ENCODE measurements around the gene KDM6B. TPM values are rescaled to one million over a fixed set of nuclear protein-coding genes. Genes with fewer than 3 reads are reported as not detected.

Gene KDM6B
- total RNA-seq, 1 experiment from 2014 or later = 28.9 TPM

DNA sequence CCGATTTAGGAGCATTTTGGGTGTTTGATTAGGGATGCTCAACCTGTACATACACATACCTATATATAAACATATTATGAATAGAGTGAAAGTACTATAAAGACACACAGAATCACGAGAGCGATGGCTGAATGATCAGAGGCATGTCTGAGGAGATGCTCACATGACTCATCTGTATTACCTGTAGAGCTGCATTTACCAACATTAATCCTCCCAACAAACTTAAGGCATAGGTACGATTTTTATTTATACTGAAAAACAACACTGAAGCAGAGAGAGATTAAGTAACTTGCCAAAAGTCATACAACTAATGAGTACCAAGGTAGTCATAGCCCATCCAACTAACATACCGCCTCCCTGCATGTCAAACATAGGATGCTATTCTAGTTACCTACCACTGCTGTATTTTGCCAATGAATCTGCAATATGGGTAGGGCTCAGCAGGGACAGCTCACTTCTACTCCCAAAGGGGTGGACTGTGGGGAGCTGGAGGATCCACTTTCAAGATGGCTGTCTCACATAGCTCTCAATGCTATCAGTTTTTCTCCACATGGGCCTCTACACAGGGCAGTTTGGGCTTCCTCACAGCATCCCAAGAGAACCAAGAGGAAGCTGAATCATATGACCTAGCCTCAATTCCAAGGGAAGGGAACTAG lies 31.1 kb downstream of the KDM6B start:
- Histone ChIP-seq H2BK20ac (ENCODE audit: low read depth, low read length, poor library complexity, severe bottlenecking) (no peak overlapping the region), H3K23ac (ENCODE audit: insufficient read length, low read depth, low read length) (no peak overlapping the region), H2BK15ac (ENCODE audit: low read depth, low read length) (no peak overlapping the region), H4K5ac (ENCODE audit: insufficient read length, low read depth, low read length) (no peak overlapping the region), H2BK120ac (ENCODE audit: low read depth, low read length, poor library complexity, severe bottlenecking) (no peak overlapping the region), H3K4me1 (ENCODE audit: insufficient read depth, low read length) (no peaks in the 10 kb centered on the region), H3K23me2 (ENCODE audit: insufficient read length, low read depth, low read length, poor library complexity, severe bottlenecking) (no peaks in the 10 kb centered on the region), H3K14ac (ENCODE audit: insufficient read depth, low read length) (no peak overlapping the region), H3K9me3 (ENCODE audit: control insufficient read depth, low read depth, low read length) (no peaks in the 10 kb centered on the region), H3K79me1 (ENCODE audit: insufficient read depth, low read depth, low read length, poor library complexity, severe bottlenecking) (no peaks in the 10 kb centered on the region), H4K20me1 (ENCODE audit: control insufficient read depth, insufficient read depth, insufficient read length) (no peaks in the 10 kb centered on the region), H2AFZ (ENCODE audit: low read length) (no peak overlapping the region), H2AK5ac (ENCODE audit: insufficient read length, low read length) (no peak overlapping the region), H2BK5ac (ENCODE audit: insufficient read length, low read length) (no peak overlapping the region), H3K18ac (ENCODE audit: insufficient read length, low read depth, low read length) (no peak overlapping the region), H4K91ac (ENCODE audit: insufficient read length, low read depth, low read length) (no peak overlapping the region), H3T11ph (ENCODE audit: low read length) (no peak overlapping the region), H3K79me2 (ENCODE audit: insufficient read depth, low read length) (no peaks in the 10 kb centered on the region), H3K56ac (ENCODE audit: insufficient read length, low read depth, low read length) (no peak overlapping the region), H3K4me2 (ENCODE audit: insufficient read depth, insufficient read length, low read length) (no peak overlapping the region), H4K8ac (replicated peaks; ENCODE audit: insufficient read length, low read depth, low read length) (no peak overlapping the region), H2BK12ac (ENCODE audit: insufficient read length, low read depth, low read length) (no peak overlapping the region), H3K4ac (ENCODE audit: low read depth, low read length) (no peak overlapping the region), H3K9ac (ENCODE audit: extremely low read depth, insufficient read length, low read length) (no peak overlapping the region), H3K27me3 (ENCODE audit: insufficient read depth, low read length) (no peaks in the 10 kb centered on the region), H3K27ac (ENCODE audit: insufficient read length, low read depth, low read length) (no peak overlapping the region)
- peaks cover 6 to 7% of the 10 kb centered on the region in 2 experiments for H3K4me1 Mint-ChIP-seq
- H3K9me3 Mint-ChIP-seq = no peaks in the 10 kb centered on the region
- WGBS (ENCODE audit: extremely low coverage, insufficient read length, low lambda C conversion rate) = no CpG with 5 or more reads among the region's 5 CpGs
- no peak overlapping the region for H3K4me3 Mint-ChIP-seq
- TF ChIP-seq, protein P1, sequence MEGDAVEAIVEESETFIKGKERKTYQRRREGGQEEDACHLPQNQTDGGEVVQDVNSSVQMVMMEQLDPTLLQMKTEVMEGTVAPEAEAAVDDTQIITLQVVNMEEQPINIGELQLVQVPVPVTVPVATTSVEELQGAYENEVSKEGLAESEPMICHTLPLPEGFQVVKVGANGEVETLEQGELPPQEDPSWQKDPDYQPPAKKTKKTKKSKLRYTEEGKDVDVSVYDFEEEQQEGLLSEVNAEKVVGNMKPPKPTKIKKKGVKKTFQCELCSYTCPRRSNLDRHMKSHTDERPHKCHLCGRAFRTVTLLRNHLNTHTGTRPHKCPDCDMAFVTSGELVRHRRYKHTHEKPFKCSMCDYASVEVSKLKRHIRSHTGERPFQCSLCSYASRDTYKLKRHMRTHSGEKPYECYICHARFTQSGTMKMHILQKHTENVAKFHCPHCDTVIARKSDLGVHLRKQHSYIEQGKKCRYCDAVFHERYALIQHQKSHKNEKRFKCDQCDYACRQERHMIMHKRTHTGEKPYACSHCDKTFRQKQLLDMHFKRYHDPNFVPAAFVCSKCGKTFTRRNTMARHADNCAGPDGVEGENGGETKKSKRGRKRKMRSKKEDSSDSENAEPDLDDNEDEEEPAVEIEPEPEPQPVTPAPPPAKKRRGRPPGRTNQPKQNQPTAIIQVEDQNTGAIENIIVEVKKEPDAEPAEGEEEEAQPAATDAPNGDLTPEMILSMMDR (conservative IDR thresholded peaks at IDR 0.05) = no peak
- DNase-seq = no peak
- H3K27ac Mint-ChIP-seq = no peak overlapping the region
- peaks cover 3 to 35% (median 12%) of the 10 kb centered on the region in 3 experiments; a peak in 6 of 7 replicates for H3K36me3 Mint-ChIP-seq (ENCODE audit: insufficient read depth in 1 of 3, low read depth in 3 of 3)
- H3K27me3 Mint-ChIP-seq (ENCODE audit: low read depth) = no peaks in the 10 kb centered on the region

Measured in H9 (cell line).